Mammary epithelial cell (primary cell): Measurements from ENCODE around the gene SMIM36.

Experiments
- CTCF ChIP-seq, 2 donors: IDR thresholded peaks in 1 of 2; conservative IDR thresholded peaks in 1 of 2; 2 replicates each; pipeline ENCODE4 v1.5.1; 2011 to 2012; ENCODE audit warnings: inconsistent platforms in 2 of 2, low read length in 2 of 2, mild to moderate bottlenecking in 2 of 2, control low read depth in 1 of 2, low read depth in 1 of 2; ENCODE audit not compliant: insufficient read depth in 1 of 2; ENCODE audit errors: extremely low read depth in 1 of 2
- EZH2 ChIP-seq: IDR thresholded peaks from 2 replicates; pipeline ENCODE4 v1.6.1; 2012; ENCODE audit warnings: low read length, inconsistent platforms, borderline replicate concordance

DNA sequence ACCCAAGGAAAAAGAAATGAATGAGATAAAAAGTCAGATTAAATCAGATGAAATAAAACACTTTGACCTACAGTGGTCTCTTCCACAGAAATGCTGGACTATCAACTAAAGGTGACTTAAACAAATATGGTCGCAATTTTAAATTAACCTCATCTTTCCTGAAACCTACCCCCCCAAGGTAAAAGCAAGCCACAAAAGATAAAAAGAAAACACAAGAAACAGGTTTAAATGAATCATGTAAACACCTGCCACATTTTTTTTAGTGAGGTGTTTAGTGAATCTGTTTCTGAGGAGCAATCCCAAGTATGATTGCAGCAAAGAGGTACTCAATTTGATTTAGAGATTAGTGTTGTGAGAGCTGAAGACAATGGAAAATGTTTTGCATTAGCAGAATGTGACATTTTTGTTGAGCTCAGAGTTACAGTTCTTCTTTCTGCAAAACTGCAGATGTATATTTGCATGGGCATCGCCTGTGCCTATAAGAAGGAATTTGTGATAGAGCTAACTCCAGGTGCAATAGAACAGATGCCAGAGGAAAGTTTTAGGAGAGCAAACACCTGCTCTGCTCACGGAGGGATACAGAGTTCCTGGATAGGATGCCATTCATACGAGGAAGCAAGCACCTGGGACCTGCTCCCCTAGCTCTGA lies 86.2 kb downstream of the SMIM36 start:
- TF ChIP-seq CTCF (conservative IDR thresholded peaks at IDR 0.05 in 1 of 2, IDR thresholded peaks at IDR 0.05 in 1 of 2; ENCODE audit: extremely low read depth in 1 of 2, insufficient read depth in 1 of 2, low read depth in 1 of 2, low read length in 2 of 2) = no peak
- no peak for TF ChIP-seq EZH2
